Uterus (tissue), 2 donors: ENCODE measurements around the gene CTNND1.

Experiments
- POLR2A ChIP-seq, 2 donors: fragments of 450-650 bp; IDR thresholded peaks; one replicate each; pipeline ENCODE4 v1.6.1; 2016; ENCODE audit warnings: antibody characterized with exemption in 2 of 2, mild to moderate bottlenecking in 1 of 2, moderate library complexity in 1 of 2
- TF ChIP-seq, protein P1 (sequence below), 4 experiments: fragments of 200-600 bp in 2 of 4; fragments of 450-650 bp in 2 of 4; sonication (generic) in 2 of 4; IDR thresholded peaks; one replicate each; pipeline ENCODE4 v1.5.1; 2016 to 2019; ENCODE audit warnings: antibody characterized with exemption in 4 of 4, mild to moderate bottlenecking in 2 of 4, moderate library complexity in 1 of 4

DNA sequence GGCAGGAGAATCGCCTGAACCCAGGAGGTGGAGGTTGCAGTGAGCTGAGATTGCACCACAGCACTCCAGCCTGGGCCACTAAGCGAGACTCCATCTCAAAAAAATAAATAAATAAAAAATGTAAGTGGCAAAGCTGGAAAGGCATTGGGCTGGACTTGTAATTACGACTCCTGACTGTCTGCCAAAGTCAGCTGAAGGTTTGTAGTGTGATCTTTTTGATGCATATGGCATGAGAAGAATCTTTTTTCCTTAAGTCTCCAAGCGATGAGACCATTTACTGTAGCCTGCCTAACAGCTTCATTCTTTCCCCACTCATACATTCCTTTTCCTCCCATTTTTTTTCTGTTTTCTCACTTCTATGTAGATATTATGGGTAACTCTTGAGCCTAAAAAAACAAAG is 24.8 kb downstream of the CTNND1 start:
- TF ChIP-seq, protein P1, sequence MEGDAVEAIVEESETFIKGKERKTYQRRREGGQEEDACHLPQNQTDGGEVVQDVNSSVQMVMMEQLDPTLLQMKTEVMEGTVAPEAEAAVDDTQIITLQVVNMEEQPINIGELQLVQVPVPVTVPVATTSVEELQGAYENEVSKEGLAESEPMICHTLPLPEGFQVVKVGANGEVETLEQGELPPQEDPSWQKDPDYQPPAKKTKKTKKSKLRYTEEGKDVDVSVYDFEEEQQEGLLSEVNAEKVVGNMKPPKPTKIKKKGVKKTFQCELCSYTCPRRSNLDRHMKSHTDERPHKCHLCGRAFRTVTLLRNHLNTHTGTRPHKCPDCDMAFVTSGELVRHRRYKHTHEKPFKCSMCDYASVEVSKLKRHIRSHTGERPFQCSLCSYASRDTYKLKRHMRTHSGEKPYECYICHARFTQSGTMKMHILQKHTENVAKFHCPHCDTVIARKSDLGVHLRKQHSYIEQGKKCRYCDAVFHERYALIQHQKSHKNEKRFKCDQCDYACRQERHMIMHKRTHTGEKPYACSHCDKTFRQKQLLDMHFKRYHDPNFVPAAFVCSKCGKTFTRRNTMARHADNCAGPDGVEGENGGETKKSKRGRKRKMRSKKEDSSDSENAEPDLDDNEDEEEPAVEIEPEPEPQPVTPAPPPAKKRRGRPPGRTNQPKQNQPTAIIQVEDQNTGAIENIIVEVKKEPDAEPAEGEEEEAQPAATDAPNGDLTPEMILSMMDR (IDR thresholded peaks at IDR 0.05): no peak
- no peak for TF ChIP-seq POLR2A (IDR thresholded peaks at IDR 0.05)
